SU-DHL-6 (cell line): Measurements from ENCODE around the gene ARMS2.

Experiments
- EZH2phosphoT487 ChIP-seq: fragments of 200-600 bp; sonication (generic), shearing (Covaris generic); conservative IDR thresholded peaks from 2 replicates; pipeline ENCODE4 v1.6.1; 2018; ENCODE audit warnings: mild to moderate bottlenecking, antibody characterized with exemption, low read length, moderate library complexity, mixed read lengths
- TF ChIP-seq, protein P1 (sequence below): fragments of 200-600 bp; sonication (generic); IDR thresholded peaks from one replicate; pipeline ENCODE4 v1.5.1; 2017; ENCODE audit warnings: antibody characterized with exemption, mild to moderate bottlenecking, low read length, moderate library complexity; ENCODE audit not compliant: insufficient read depth, poor library complexity, severe bottlenecking

GRCh38 chr10:122441961-122442360 is 12.5 kb upstream of the ARMS2 start:
- TF ChIP-seq, protein P1, sequence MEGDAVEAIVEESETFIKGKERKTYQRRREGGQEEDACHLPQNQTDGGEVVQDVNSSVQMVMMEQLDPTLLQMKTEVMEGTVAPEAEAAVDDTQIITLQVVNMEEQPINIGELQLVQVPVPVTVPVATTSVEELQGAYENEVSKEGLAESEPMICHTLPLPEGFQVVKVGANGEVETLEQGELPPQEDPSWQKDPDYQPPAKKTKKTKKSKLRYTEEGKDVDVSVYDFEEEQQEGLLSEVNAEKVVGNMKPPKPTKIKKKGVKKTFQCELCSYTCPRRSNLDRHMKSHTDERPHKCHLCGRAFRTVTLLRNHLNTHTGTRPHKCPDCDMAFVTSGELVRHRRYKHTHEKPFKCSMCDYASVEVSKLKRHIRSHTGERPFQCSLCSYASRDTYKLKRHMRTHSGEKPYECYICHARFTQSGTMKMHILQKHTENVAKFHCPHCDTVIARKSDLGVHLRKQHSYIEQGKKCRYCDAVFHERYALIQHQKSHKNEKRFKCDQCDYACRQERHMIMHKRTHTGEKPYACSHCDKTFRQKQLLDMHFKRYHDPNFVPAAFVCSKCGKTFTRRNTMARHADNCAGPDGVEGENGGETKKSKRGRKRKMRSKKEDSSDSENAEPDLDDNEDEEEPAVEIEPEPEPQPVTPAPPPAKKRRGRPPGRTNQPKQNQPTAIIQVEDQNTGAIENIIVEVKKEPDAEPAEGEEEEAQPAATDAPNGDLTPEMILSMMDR = no peak
- TF ChIP-seq EZH2phosphoT487 = no peak
